Measurements from ENCODE around the gene GGA2. TPM values are rescaled to one million over a fixed set of nuclear protein-coding genes. Genes with fewer than 3 reads are reported as not detected.

Gene GGA2
- polyA plus RNA-seq (2012; ENCODE audit: insufficient read length, low read depth) = 27.2 TPM

- 0 out of 4 replicates have a peak, but pooled peaks of 1 of the 2 experiments have one; percentile 20 for TF ChIP-seq REST (IDR thresholded peaks at IDR 0.05; ENCODE audit: insufficient read depth in 1 of 2, low read depth in 2 of 2, low read length in 2 of 2)
- peak; percentile 95 for TF ChIP-seq TAF1 (IDR thresholded peaks at IDR 0.05; ENCODE audit: borderline replicate concordance, insufficient read depth, low read length)
- TF ChIP-seq FOXP2 (optimal IDR thresholded peaks at IDR 0.05; ENCODE audit: borderline replicate concordance, extremely low read depth, extremely low read length, insufficient read depth) = peak; percentile 86
- TF ChIP-seq SIN3A (IDR thresholded peaks at IDR 0.05; ENCODE audit: borderline replicate concordance, insufficient read depth, low read length) = peak; percentile 88; the same call in 1 of the 2 replicates
- peak; percentile 89 for TF ChIP-seq POLR2AphosphoS5 (IDR thresholded peaks at IDR 0.05; ENCODE audit: low read depth, low read length)
These were observed at the start of gene GGA2 for GRCh38 chr16:23510164-23510914. Gene GGA2 (minus strand): TSS chr16:23510494. CDS start chr16:23510411, 83 bp downstream.

GRCh38 chr16:23557779-23558702, 47.7 kb upstream of the GGA2 start:
- no peak for TF ChIP-seq REST (IDR thresholded peaks at IDR 0.05; ENCODE audit: insufficient read depth in 1 of 2, low read depth in 2 of 2, low read length in 2 of 2)

- TF ChIP-seq REST (IDR thresholded peaks at IDR 0.05; ENCODE audit: insufficient read depth in 1 of 2, low read depth in 2 of 2, low read length in 2 of 2) (no peak; a peak in 1 of 4 replicates), POLR2AphosphoS5 (IDR thresholded peaks at IDR 0.05; ENCODE audit: low read depth, low read length) (peak; percentile 60), TAF1 (IDR thresholded peaks at IDR 0.05; ENCODE audit: borderline replicate concordance, insufficient read depth, low read length) (peak; percentile 66; the same call in 1 of the 2 replicates), SIN3A (IDR thresholded peaks at IDR 0.05; ENCODE audit: borderline replicate concordance, insufficient read depth, low read length) (peak; percentile 92; the same call in 1 of the 2 replicates), FOXP2 (optimal IDR thresholded peaks at IDR 0.05; ENCODE audit: borderline replicate concordance, extremely low read depth, extremely low read length, insufficient read depth) (no peak)
These were observed 46.8 kb upstream of the GGA2 start, which contains the start of the genes EARS2 and UBFD1 for GRCh38 chr16:23556881-23557778. Gene EARS2 (minus strand): TSS chr16:23557350. CDS start chr16:23557343, 7 bp downstream. Gene UBFD1 (plus strand): TSS chr16:23557727. CDS start chr16:23557743, 16 bp downstream.

- TF ChIP-seq TAF1 (IDR thresholded peaks at IDR 0.05; ENCODE audit: borderline replicate concordance, insufficient read depth, low read length) = no peak
- TF ChIP-seq SIN3A (IDR thresholded peaks at IDR 0.05; ENCODE audit: borderline replicate concordance, insufficient read depth, low read length) = no peak
- no peak for TF ChIP-seq REST (IDR thresholded peaks at IDR 0.05; ENCODE audit: insufficient read depth in 1 of 2, low read depth in 2 of 2, low read length in 2 of 2)
- TF ChIP-seq POLR2AphosphoS5 (IDR thresholded peaks at IDR 0.05; ENCODE audit: low read depth, low read length) = no peak
- TF ChIP-seq FOXP2 (optimal IDR thresholded peaks at IDR 0.05; ENCODE audit: borderline replicate concordance, extremely low read depth, extremely low read length, insufficient read depth) = no peak
These were observed 44.2 kb upstream of the GGA2 start for GRCh38 chr16:23554536-23554935.
